ENCODE data around the gene BRF1. TPM values are rescaled to one million over a fixed set of nuclear protein-coding genes. Genes with fewer than 3 reads are reported as not detected.

The BRF1 gene
- total RNA-seq, 1 experiment from 2014 or later, result 41.8 TPM

- no peak for DNase-seq (ENCODE audit: low spot score)
- H3K4me3 ChIP-seq (ENCODE audit: low read depth, low read length, poor library complexity, severe bottlenecking), result no peak overlapping the region
- ChIA-PET POLR2A (ENCODE audit: low non-redundant PET) (interaction anchor here (1.2 kb wide), 1 partner anchor 517 kb away, joined by 3 read pairs; no protein-coding TSS in a partner anchor), CTCF (no interaction called here)
- peaks cover 7% of the 10 kb centered on the region for H3K4me1 ChIP-seq (ENCODE audit: insufficient read depth, low read length, poor library complexity, severe bottlenecking)
- H3K27ac ChIP-seq (ENCODE audit: low read depth, low read length, poor library complexity, severe bottlenecking), result no peak overlapping the region
- H3K9me3 ChIP-seq (ENCODE audit: low read depth, low read length, poor library complexity, severe bottlenecking), result peaks cover 6% of the 10 kb centered on the region
- intact Hi-C loops (cut with micrococcal nuclease; ENCODE audit: unreplicated experiment), result no loop called here
- H3K27me3 ChIP-seq (replicated peaks; ENCODE audit: insufficient read depth, low read depth, low read length, poor library complexity), result no peaks in the 10 kb centered on the region
- no peaks in the 10 kb centered on the region for H3K36me3 ChIP-seq (ENCODE audit: insufficient read depth, low read length, poor library complexity, severe bottlenecking)
- TF ChIP-seq EZH2 (IDR thresholded peaks at IDR 0.05; ENCODE audit: borderline replicate concordance, low read depth, low read length, poor library complexity, severe bottlenecking), result no peak
- TF ChIP-seq, protein P1, sequence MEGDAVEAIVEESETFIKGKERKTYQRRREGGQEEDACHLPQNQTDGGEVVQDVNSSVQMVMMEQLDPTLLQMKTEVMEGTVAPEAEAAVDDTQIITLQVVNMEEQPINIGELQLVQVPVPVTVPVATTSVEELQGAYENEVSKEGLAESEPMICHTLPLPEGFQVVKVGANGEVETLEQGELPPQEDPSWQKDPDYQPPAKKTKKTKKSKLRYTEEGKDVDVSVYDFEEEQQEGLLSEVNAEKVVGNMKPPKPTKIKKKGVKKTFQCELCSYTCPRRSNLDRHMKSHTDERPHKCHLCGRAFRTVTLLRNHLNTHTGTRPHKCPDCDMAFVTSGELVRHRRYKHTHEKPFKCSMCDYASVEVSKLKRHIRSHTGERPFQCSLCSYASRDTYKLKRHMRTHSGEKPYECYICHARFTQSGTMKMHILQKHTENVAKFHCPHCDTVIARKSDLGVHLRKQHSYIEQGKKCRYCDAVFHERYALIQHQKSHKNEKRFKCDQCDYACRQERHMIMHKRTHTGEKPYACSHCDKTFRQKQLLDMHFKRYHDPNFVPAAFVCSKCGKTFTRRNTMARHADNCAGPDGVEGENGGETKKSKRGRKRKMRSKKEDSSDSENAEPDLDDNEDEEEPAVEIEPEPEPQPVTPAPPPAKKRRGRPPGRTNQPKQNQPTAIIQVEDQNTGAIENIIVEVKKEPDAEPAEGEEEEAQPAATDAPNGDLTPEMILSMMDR (conservative IDR thresholded peaks at IDR 0.05; ENCODE audit: low read depth, low read length), result no peak
- no TSS peak for BruUV-seq (replicated peaks)
Observed at GRCh38 chr14:105334383-105335230, 33.8 kb upstream of the BRF1 start.

- ChIA-PET CTCF (no interaction called here), POLR2A (ENCODE audit: low non-redundant PET) (interaction anchor here (1.2 kb wide), 1 partner anchor 516 kb away, joined by 3 read pairs; no protein-coding TSS in a partner anchor)
- Histone ChIP-seq H3K9me3 (ENCODE audit: low read depth, low read length, poor library complexity, severe bottlenecking) (peaks cover 6% of the 10 kb centered on the region), H3K36me3 (ENCODE audit: insufficient read depth, low read length, poor library complexity, severe bottlenecking) (no peaks in the 10 kb centered on the region), H3K4me1 (ENCODE audit: insufficient read depth, low read length, poor library complexity, severe bottlenecking) (peaks cover 7% of the 10 kb centered on the region), H3K27ac (ENCODE audit: low read depth, low read length, poor library complexity, severe bottlenecking) (no peak overlapping the region), H3K27me3 (replicated peaks; ENCODE audit: insufficient read depth, low read depth, low read length, poor library complexity) (no peaks in the 10 kb centered on the region), H3K4me3 (ENCODE audit: low read depth, low read length, poor library complexity, severe bottlenecking) (no peak overlapping the region)
- intact Hi-C loops (cut with micrococcal nuclease; ENCODE audit: unreplicated experiment), result no loop called here
- no peak for TF ChIP-seq EZH2 (IDR thresholded peaks at IDR 0.05; ENCODE audit: borderline replicate concordance, low read depth, low read length, poor library complexity, severe bottlenecking)
- TF ChIP-seq, protein P1 (conservative IDR thresholded peaks at IDR 0.05; ENCODE audit: low read depth, low read length), result no peak
- DNase-seq (ENCODE audit: low spot score), result no peak
- BruUV-seq (replicated peaks), result no TSS peak
Observed at GRCh38 chr14:105333613-105334364, 33.0 kb upstream of the BRF1 start.

DNA sequence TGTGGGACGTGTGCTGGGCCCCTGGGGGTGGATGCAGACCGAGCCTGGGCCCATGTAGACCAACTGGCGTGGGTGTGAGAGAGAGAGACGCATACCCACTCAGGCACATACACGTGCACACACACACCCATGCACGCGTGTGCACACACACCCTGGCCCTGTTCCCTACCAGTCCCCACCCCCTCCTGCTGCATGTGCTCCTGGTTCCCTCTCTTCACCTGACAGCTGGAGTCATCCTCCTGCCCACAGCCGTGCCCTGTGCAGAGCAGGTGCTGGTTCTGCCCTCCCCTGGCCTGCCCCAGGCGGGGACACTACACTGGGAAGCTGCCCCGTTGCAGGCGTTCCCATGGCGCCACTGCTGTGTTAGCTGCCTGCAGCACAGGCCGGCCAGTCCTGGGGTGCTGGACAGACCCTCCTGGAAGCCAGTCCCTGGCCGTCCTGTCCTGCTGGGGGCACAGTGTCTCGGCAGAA lies 32.3 kb upstream of the BRF1 start:
- H3K27ac ChIP-seq (ENCODE audit: low read depth, low read length, poor library complexity, severe bottlenecking), result no peak overlapping the region
- no peak for TF ChIP-seq EZH2 (IDR thresholded peaks at IDR 0.05; ENCODE audit: borderline replicate concordance, low read depth, low read length, poor library complexity, severe bottlenecking)
- no peaks in the 10 kb centered on the region for H3K36me3 ChIP-seq (ENCODE audit: insufficient read depth, low read length, poor library complexity, severe bottlenecking)
- intact Hi-C loops (cut with micrococcal nuclease; ENCODE audit: unreplicated experiment), result no loop called here
- DNase-seq (ENCODE audit: low spot score), result no peak
- POLR2A ChIA-PET (ENCODE audit: low non-redundant PET), result no interaction called here
- CTCF ChIA-PET, result no interaction called here
- H3K27me3 ChIP-seq (replicated peaks; ENCODE audit: insufficient read depth, low read depth, low read length, poor library complexity), result no peaks in the 10 kb centered on the region
- H3K4me1 ChIP-seq (ENCODE audit: insufficient read depth, low read length, poor library complexity, severe bottlenecking), result peaks cover 7% of the 10 kb centered on the region
- BruUV-seq (replicated peaks), result no TSS peak
- peaks cover 6% of the 10 kb centered on the region for H3K9me3 ChIP-seq (ENCODE audit: low read depth, low read length, poor library complexity, severe bottlenecking)
- H3K4me3 ChIP-seq (ENCODE audit: low read depth, low read length, poor library complexity, severe bottlenecking), result no peak overlapping the region

Data from A673 (cell line).